Activated naive CD4-positive, alpha-beta T cell treated with anti-CD3 and anti-CD28 coated beads, Interleukin-2, amount 50 U/mL, for 24 hours (primary cell): ENCODE measurements around the gene SLC27A2.
"Not testable (repeated sequence)": the region's sequence is repeated elsewhere in the genome, so short reads cannot be mapped to it uniquely, and the experiment has no call there.

Experiments
- H3K27ac Mint-ChIP-seq: one replicate; pipeline ENCODE4 v1.8.0; 2021; ENCODE audit warnings: mild to moderate bottlenecking, mixed read lengths
- H3K27me3 Mint-ChIP-seq: one replicate; pipeline ENCODE4 v1.8.0; 2021; ENCODE audit warnings: mixed read lengths
- H3K36me3 Mint-ChIP-seq: one replicate; pipeline ENCODE4 v1.8.0; 2021; ENCODE audit warnings: mixed read lengths
- H3K4me1 Mint-ChIP-seq: one replicate; pipeline ENCODE4 v1.8.0; 2021; ENCODE audit warnings: mixed read lengths
- H3K4me3 Mint-ChIP-seq: one replicate; pipeline ENCODE4 v1.8.0; 2021; ENCODE audit warnings: mild to moderate bottlenecking, mixed read lengths
- H3K9me3 Mint-ChIP-seq: one replicate; pipeline ENCODE4 v1.8.0; 2021; ENCODE audit warnings: mixed read lengths

The SLC27A2 gene

DNA sequence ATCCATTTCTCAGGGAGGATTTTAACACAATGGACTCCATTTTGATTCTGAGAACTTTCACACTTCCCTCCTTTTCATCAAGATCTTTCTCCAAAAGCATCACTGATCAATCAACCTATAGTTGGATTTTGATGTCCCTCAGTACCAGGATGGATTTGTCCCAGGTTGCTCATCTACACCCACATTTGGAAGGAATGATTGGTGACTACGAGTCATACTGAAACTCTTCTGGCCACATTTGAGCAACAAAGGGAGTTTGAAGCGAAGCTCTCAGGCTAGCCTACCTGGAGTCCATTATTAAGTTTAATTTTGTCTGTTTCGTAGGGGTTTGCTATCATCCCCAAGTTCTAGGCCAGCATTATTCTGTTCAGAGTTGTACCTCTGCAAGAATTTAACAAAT, 31.6 kb upstream of the SLC27A2 start:
- Mint-ChIP-seq H3K27ac (no peak overlapping the region), H3K4me3 (no peak overlapping the region), H3K27me3 (no peaks in the 10 kb centered on the region), H3K36me3 (no peaks in the 10 kb centered on the region), H3K4me1 (no peaks in the 10 kb centered on the region), H3K9me3 (no peaks in the 10 kb centered on the region)

DNA sequence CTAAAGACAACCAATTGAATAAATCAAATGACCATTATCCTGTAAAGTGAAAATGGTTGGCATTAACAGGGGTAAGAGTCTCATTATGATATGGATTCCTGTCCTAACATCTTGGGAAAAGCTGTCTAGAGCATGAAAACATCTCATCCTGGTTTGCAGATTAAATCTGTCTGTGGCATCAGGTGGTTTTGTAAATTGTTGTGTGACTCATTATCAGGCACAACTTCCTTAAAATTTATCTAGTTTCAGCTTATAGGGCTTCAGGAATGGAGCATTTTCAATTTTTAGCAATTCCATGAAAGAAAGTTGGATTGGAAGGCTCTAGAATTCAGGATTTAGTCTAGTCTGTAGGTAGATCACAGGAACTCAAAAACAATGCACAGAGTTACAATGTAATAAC, 31.1 kb upstream of the SLC27A2 start:
- H3K36me3 Mint-ChIP-seq: no peaks in the 10 kb centered on the region
- H3K9me3 Mint-ChIP-seq: no peaks in the 10 kb centered on the region
- no peak overlapping the region for H3K27ac Mint-ChIP-seq
- H3K4me1 Mint-ChIP-seq: no peaks in the 10 kb centered on the region
- H3K4me3 Mint-ChIP-seq: no peak overlapping the region
- no peaks in the 10 kb centered on the region for H3K27me3 Mint-ChIP-seq

DNA sequence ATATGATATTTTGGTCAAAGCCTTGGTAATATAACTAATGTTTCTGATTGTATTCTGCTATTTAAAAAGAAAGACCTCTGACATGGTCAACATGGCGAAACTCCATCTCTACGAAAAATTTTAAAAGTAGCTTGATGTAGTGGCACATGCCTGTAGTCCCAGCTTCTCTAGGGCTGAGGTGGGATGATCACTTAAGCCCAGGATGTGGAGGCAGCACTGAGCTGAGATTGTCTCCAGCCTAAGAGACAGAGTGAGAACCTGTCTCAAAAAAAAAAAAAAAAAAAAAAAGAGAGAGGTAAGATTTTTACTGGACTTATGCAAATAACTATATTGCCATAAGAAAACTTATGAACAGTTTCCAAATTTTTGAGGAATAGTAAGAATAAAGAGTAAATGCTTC, 30.5 kb upstream of the SLC27A2 start:
- no peaks in the 10 kb centered on the region for H3K4me1 Mint-ChIP-seq
- H3K4me3 Mint-ChIP-seq: no peak overlapping the region
- H3K27me3 Mint-ChIP-seq: no peaks in the 10 kb centered on the region
- no peaks in the 10 kb centered on the region for H3K36me3 Mint-ChIP-seq
- peaks cover 4% of the 10 kb centered on the region for H3K9me3 Mint-ChIP-seq
- H3K27ac Mint-ChIP-seq: no peak overlapping the region

DNA sequence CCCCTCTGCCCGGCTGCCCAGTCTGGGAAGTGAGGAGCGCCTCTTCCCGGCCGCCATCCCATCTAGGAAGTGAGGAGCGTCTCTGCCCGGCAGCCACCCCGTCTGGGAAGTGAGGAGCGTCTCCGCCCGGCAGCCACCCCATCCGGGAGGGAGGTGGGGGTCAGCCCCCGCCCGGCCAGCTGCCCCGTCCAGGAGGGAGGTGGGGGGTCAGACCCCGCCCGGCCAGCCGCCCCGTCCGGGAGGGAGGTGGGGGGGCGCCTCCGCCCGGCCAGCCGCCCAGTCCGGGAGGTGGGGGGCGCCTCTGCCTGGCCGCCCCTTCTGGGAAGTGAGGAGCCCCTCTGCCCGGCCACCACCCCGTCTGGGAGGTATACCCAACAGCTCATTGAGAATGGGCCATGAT, 23.8 kb upstream of the SLC27A2 start:
- peaks cover 20% of the 10 kb centered on the region for H3K9me3 Mint-ChIP-seq
- not testable (repeated sequence) for H3K27ac Mint-ChIP-seq, H3K4me3 Mint-ChIP-seq, H3K4me1 Mint-ChIP-seq, H3K27me3 Mint-ChIP-seq, H3K36me3 Mint-ChIP-seq

DNA sequence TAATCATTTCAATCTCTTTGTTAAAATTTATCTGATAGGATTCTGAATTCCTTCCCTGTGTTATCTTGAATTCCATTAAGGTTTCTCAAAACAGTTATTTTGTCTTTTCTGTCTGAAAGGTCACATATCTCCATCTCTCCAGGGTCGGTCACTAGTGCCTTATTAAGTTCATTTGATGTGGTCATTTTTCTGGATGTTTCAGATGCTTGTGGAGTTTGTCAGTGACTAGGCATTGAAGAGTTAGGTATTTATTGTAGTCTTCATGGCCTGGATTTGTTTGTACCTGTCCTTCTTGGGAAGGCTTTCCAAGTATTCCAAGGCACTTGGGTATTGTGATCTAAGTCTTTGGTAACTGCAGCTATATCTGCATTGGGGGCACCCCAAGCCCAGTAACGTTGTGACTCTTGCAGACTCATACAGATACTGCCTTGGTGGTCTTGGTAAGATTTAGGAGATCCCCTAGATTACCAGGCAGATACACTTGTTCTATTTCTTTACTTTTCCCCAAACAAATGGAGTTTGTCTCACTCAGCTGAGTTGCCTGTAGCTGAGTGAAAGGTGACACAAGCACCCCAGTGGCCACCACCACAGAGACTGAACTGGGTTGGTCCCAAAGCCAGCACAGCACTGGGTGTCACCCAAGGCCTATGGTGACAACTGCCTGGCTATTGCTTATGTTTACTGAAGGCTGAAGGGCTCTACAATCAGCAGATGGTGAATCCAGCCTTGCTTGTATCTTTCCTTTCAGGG, 18.9 kb upstream of the SLC27A2 start:
- H3K27ac Mint-ChIP-seq: no peak overlapping the region

DNA sequence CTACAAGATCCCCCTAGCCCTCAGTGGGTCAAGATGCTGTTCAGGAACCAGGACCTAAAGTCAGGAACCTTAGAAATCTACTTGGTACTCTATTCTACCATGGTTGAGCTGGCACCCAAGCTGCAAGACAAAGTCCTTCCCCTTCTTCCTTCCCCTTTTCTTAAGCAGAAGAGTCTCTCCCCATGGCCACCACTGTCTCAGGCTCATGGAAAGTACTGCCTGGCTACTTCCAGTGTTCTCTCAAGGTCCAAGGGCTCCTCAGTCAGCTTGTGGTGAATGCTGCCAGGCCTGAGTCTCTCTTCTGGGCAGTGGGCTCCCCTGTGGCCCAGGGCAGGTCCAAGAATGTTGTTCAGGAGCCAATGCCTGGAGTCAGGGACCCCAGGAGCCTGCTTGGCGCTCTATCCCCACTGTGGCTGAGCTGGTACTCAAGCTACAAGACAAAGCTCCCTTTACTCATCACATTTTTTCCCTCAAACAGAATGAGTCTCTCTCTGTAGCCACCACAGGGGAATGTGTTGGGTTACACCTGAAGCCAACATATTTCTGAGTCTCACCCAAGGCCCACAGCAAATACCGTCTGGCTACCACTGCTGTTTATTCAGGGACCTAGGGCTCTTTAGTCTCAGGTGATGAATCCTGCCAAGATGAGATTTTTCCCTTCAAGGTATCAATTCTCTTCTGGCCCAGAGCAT, 18.1 kb upstream of the SLC27A2 start:
- H3K9me3 Mint-ChIP-seq: peaks cover 20% of the 10 kb centered on the region
- H3K4me3 Mint-ChIP-seq: no peak overlapping the region
- no peaks in the 10 kb centered on the region for H3K4me1 Mint-ChIP-seq
- H3K27me3 Mint-ChIP-seq: peaks cover 14% of the 10 kb centered on the region
- no peak overlapping the region for H3K27ac Mint-ChIP-seq
- H3K36me3 Mint-ChIP-seq: peaks cover 4% of the 10 kb centered on the region

More for the DNA sequence above, 18.9 kb upstream of the SLC27A2 start:
- peaks cover 22% of the 10 kb centered on the region for H3K9me3 Mint-ChIP-seq
- H3K27me3 Mint-ChIP-seq: peaks cover 14% of the 10 kb centered on the region
- H3K4me1 Mint-ChIP-seq: no peaks in the 10 kb centered on the region
- peaks cover 4% of the 10 kb centered on the region for H3K36me3 Mint-ChIP-seq
- no peak overlapping the region for H3K4me3 Mint-ChIP-seq

DNA sequence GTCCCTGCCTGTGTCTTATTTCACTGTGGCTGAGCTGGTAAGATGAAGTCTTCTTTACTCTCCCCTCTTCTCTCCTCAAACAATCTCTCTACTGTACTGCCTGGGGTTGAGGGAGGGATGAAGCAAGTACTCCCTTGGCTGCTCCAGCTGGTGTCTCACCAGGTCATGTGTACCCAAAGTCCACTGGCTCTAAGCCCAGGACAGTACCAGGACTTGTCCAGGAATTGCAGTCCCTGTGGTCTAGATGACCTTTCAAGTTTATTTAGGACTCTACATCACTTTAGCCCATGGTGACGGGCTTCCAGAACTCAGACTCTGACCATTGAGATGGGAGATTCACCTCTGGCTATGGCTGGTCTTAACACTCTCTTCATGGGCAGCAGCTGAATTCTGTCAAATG, 17.5 kb upstream of the SLC27A2 start:
- Mint-ChIP-seq H3K4me3 (no peak overlapping the region), H3K4me1 (no peaks in the 10 kb centered on the region), H3K27me3 (peaks cover 12% of the 10 kb centered on the region), H3K9me3 (peaks cover 16% of the 10 kb centered on the region), H3K36me3 (peaks cover 2% of the 10 kb centered on the region), H3K27ac (no peak overlapping the region)

DNA sequence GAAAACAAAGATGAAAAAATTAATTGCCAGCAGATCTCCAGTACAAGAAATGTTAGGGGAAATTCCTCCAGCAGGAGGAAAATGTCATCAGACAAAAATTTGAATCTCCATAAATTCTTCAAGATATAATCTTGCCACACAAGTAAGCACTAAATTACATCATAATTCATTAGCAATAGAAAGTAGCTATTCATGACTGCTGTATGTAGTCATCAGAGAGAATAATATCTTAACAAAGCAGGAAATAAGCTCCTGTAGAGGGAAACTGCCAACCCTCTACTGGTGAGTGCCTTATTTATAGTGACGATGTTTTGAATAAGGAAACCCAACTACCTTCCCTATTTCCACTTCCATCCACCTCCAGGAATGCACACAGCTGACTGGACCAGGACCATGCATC, 15.8 kb upstream of the SLC27A2 start:
- Mint-ChIP-seq H3K27me3 (peaks cover 13% of the 10 kb centered on the region), H3K36me3 (peaks cover 2% of the 10 kb centered on the region), H3K27ac (no peak overlapping the region), H3K4me3 (no peak overlapping the region), H3K4me1 (no peaks in the 10 kb centered on the region), H3K9me3 (peaks cover 5% of the 10 kb centered on the region)

DNA sequence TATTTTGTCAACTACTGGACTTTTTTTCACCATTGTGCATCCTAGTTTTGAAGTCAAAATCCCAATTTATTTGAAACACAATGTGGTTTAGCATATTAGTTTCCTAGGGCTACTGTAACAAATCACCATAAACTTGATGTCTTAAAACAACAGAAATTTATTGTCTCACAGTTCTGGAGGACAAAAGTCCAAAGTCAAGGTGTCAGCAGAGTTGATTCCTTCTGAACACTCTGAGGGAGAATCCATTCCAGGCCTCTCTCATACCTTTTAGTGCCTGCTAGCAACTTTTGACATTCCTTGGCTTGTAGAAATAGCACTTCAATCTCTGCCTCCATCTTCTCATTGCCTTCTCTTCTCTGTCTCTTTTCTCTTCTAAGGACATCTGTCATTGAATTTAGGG, 14.9 kb upstream of the SLC27A2 start:
- peaks cover 13% of the 10 kb centered on the region for H3K27me3 Mint-ChIP-seq
- peak overlapping the region; percentile 73 for H3K27ac Mint-ChIP-seq
- peaks cover 7% of the 10 kb centered on the region for H3K36me3 Mint-ChIP-seq
- H3K4me3 Mint-ChIP-seq: no peak overlapping the region
- peaks cover 10% of the 10 kb centered on the region for H3K9me3 Mint-ChIP-seq
- H3K4me1 Mint-ChIP-seq: no peaks in the 10 kb centered on the region

DNA sequence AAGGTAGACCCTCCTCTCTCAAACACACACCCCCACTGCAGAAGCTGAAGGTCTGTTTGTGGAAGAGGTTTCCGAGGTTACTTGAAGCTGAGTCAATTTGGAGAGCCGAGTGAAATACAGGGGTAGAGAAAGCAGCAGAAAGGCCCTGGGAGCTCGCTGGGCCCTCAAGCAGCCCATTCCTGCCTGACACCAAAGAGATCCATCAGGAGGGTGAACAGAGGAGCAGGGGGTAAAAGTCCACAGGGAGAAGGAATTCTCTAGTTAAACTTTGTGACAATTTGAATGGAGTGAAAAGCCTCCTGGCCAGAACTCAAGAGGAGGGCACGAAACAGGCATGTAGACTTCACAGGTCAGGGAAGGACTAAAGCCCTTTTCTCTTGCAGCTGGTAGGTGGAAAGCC, 13.6 kb upstream of the SLC27A2 start:
- peaks cover 10% of the 10 kb centered on the region for H3K9me3 Mint-ChIP-seq
- no peaks in the 10 kb centered on the region for H3K4me1 Mint-ChIP-seq
- H3K27ac Mint-ChIP-seq: no peak overlapping the region
- peaks cover 9% of the 10 kb centered on the region for H3K27me3 Mint-ChIP-seq
- no peak overlapping the region for H3K4me3 Mint-ChIP-seq
- peaks cover 7% of the 10 kb centered on the region for H3K36me3 Mint-ChIP-seq

DNA sequence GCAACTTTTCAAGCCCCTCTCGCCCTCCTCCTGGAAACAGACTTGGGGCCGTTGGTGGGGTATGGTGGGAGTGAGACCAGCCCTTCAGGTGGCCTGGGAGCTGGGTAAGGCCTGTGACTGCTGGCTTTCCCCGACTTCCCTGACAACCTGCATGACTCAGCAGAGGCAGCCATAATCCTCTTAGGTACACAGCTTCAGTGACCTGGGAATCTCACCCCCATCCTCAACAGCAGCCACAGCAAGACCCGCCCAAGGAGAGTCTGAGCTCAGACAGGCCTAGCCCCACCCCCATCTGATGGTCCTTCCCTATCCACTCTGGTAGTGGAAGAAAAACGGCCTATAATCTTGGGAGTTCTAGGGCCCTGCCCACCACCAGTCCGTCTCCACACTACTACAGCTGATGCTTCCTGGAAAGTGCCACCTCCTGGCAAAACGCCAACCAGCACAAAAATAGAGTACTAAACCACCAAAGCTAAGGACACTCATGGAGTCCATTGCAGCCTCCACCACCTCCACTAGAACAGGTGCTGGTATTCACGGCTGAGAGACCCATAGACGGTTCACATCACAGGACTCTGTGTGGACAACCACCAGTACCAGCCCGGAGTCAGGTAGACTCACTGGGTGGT, 13.1 kb upstream of the SLC27A2 start:
- Mint-ChIP-seq H3K9me3 (peaks cover 10% of the 10 kb centered on the region), H3K4me1 (no peaks in the 10 kb centered on the region), H3K27ac (no peak overlapping the region), H3K27me3 (peaks cover 9% of the 10 kb centered on the region), H3K4me3 (no peak overlapping the region), H3K36me3 (peaks cover 7% of the 10 kb centered on the region)

DNA sequence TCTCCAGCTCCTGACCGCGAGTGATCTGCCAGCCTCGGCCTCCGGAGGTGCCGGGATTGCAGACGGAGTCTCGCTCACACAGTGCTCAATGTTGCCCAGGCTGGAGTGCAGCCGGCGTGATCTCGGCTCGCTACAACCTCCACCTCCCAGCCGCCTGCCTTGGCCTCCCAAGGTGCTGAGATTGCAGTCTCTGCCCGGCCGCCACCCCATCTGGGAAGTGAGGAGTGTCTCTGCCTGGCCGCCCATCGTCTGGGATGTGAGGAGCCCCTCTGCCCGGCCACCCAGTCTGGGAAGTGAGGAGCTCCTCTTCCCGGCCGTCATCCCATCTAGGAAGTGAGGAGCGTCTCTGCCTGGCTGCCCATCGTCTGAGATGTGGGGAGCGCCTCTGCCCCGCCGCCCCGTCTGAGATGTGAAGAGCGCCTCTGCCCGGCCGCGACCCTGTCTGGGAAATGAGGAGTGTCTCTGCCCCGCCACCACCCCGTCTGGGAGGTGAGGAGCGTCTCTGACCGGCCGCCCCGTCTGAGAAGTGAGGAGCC, 9.6 kb upstream of the SLC27A2 start:
- H3K4me1 Mint-ChIP-seq, H3K36me3 Mint-ChIP-seq, H3K4me3 Mint-ChIP-seq, H3K9me3 Mint-ChIP-seq, H3K27ac Mint-ChIP-seq: not testable (repeated sequence)
- H3K27me3 Mint-ChIP-seq: peaks cover 11% of the 10 kb centered on the region

DNA sequence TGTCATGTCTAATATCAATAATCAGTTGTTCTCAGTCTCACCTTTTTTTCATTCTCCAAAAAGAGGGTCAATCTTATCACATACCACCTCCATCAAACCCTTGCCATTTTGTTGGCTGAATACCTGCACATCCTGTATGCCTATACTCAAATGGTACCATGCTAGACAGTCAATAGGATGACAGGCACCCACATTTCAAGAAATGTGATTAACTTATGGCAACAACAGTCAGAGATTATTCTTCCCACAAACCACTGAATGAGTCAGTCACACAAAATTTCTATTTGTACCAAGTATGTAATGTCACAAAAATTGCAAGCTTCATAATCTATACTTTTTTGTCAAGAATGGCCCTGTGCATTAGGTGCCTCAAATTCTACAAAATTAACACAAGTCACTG, 5.1 kb upstream of the SLC27A2 start:
- H3K4me3 Mint-ChIP-seq: no peak overlapping the region
- peaks cover under 1% of the 10 kb centered on the region for H3K36me3 Mint-ChIP-seq
- H3K27ac Mint-ChIP-seq: no peak overlapping the region
- H3K27me3 Mint-ChIP-seq: peaks cover 18% of the 10 kb centered on the region
- no peaks in the 10 kb centered on the region for H3K9me3 Mint-ChIP-seq
- H3K4me1 Mint-ChIP-seq: peaks cover 6% of the 10 kb centered on the region

DNA sequence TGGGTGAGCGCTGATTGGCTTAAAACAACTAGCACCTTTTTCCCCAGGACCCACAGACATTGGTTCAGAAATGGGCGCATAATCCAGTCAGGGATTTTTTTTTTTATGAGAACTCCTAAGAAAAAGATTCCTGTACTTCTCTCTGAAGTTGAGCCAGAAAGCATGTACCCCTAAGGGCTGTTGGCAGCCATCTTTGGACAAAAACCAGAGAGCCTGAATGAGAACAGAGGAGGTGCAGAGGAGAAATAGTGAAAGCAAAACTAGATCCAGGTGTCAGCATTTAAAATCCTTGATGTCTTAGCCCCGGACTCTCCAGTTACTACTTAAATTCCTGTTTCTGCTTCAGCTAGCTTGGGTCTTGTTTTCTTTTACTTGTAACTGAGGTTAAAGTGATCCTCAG, 1.9 kb upstream of the SLC27A2 start:
- Mint-ChIP-seq H3K36me3 (no peaks in the 10 kb centered on the region), H3K4me1 (peaks cover 21% of the 10 kb centered on the region), H3K4me3 (no peak overlapping the region), H3K27me3 (peaks cover 26% of the 10 kb centered on the region), H3K27ac (no peak overlapping the region), H3K9me3 (no peaks in the 10 kb centered on the region)

DNA sequence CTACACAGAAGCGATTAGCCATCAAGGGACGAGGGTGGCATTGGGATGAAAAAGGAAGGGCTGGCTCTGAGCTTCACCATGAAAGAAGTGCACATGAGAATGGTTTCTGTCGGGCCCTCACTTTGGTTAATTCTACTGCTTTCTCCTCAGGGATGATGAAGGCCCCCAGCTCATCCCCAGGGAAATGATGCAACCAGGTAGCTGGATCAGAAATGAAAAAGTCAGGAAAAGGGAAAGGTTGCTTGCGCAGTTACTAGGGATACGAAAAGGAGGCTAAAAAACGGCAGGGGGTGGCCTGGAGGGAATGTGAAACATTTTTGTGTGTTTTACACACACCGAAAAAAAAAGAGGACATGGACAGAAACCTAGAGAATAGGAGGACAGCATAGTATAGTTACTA, 1.4 kb upstream of the SLC27A2 start:
- H3K27ac Mint-ChIP-seq: peak overlapping the region; percentile 47
- no peaks in the 10 kb centered on the region for H3K36me3 Mint-ChIP-seq
- H3K4me3 Mint-ChIP-seq: no peak overlapping the region
- H3K27me3 Mint-ChIP-seq: peaks cover 24% of the 10 kb centered on the region
- H3K9me3 Mint-ChIP-seq: no peaks in the 10 kb centered on the region
- H3K4me1 Mint-ChIP-seq: peaks cover 21% of the 10 kb centered on the region
